B cell (primary cell): ENCODE measurements around the gene MZF1. TPM values are rescaled to one million over a fixed set of nuclear protein-coding genes. Genes with fewer than 3 reads are reported as not detected.

ENCODE experiments used
- ATAC-seq: fragments of 200-7000 bp; cut with Tn5 transposase; one replicate; pipeline ENCODE4 v1.10.0; 2021; ENCODE audit warnings: low read depth, mild to moderate bottlenecking, moderate number of reproducible peaks, moderate library complexity
- CTCF ChIA-PET: fragments of 350-600 bp; sonication (Branson Sonifier 250); formaldehyde crosslinking; loops from one replicate; lab custom pipeline; 2021; ENCODE audit warnings: antibody characterized with exemption, inconsistent platforms; lab: Charles Lee
- POLR2A ChIA-PET: fragments of 350-600 bp; sonication (Branson Sonifier 250); formaldehyde crosslinking; loops from one replicate; lab custom pipeline; 2021; ENCODE audit warnings: antibody characterized with exemption; lab: Charles Lee
- DNase-seq: peaks from one replicate; pipeline ENCODE4 v3.0.0; 2013
- H2AFZ ChIP-seq: 2 replicates; pipeline ENCODE4 v1.6.1; 2012; ENCODE audit warnings: mild to moderate bottlenecking, low read depth, low read length; ENCODE audit not compliant: insufficient read depth, poor library complexity, severe bottlenecking
- H3K27ac ChIP-seq, 2 donors: 1 replicate in 1 of 2; 2 replicates in 1 of 2; pipeline ENCODE4 v1.5.1; 2012 to 2013; ENCODE audit warnings: low read length in 2 of 2, mild to moderate bottlenecking in 2 of 2, moderate library complexity in 1 of 2
- H3K27me3 ChIP-seq, 4 experiments: fragments of 200-600 bp in 1 of 4; sonication (generic) in 1 of 4; replicated peaks in 1 of 4; 1 replicate in 2 of 4; 2 replicates in 2 of 4; pipeline versions ENCODE4 v1.6.1 to v1.7.0; 2013 to 2016; ENCODE audit warnings: low read length in 3 of 4, mild to moderate bottlenecking in 2 of 4, mixed read lengths in 1 of 4, moderate library complexity in 1 of 4; ENCODE audit not compliant: insufficient read depth in 4 of 4, control insufficient read depth in 3 of 4; ENCODE audit errors: control extremely low read depth in 1 of 4
- H3K36me3 ChIP-seq, 2 experiments: replicated peaks in 1 of 2; 1 replicate in 1 of 2; 2 replicates in 1 of 2; pipeline versions ENCODE4 v1.6.1 to v1.7.1; 2013; ENCODE audit warnings: low read length in 1 of 2; ENCODE audit not compliant: insufficient read depth in 2 of 2, control insufficient read depth in 1 of 2; ENCODE audit errors: control extremely low read depth in 1 of 2, extremely low read depth in 1 of 2
- H3K4me1 ChIP-seq, 2 donors: fragments of 200-600 bp in 1 of 2; sonication (generic) in 1 of 2; 1 replicate in 1 of 2; 2 replicates in 1 of 2; pipeline versions ENCODE4 v1.5.1 to v1.6.1; 2013 to 2017; ENCODE audit warnings: low read length in 2 of 2; ENCODE audit not compliant: control insufficient read depth in 2 of 2, insufficient read depth in 2 of 2
- H3K4me2 ChIP-seq: replicated peaks from 2 replicates; pipeline ENCODE3; 2012; ENCODE audit warnings: mild to moderate bottlenecking, low read depth, low read length; ENCODE audit not compliant: poor library complexity, severe bottlenecking
- H3K4me3 ChIP-seq, 5 experiments: fragments of 200-600 bp in 1 of 5; sonication (generic) in 1 of 5; 1 replicate in 3 of 5; 2 replicates in 2 of 5; pipeline versions ENCODE4 v1.5.1 to v1.7.0; 2011 to 2016; ENCODE audit warnings: low read length in 4 of 5, mild to moderate bottlenecking in 4 of 5, low read depth in 2 of 5, control low read depth in 1 of 5, moderate library complexity in 1 of 5; ENCODE audit not compliant: insufficient read depth in 1 of 5; ENCODE audit errors: control extremely low read depth in 1 of 5, extremely low read depth in 1 of 5
- H3K79me2 ChIP-seq: fragments of 200-600 bp; sonication (generic); one replicate; pipeline ENCODE4 v1.6.0; 2016; ENCODE audit warnings: low read length; ENCODE audit not compliant: control insufficient read depth, insufficient read depth
- H3K9ac ChIP-seq: fragments of 200-600 bp; sonication (generic); 2 replicates; pipeline ENCODE4 v1.6.1; 2017; ENCODE audit warnings: mild to moderate bottlenecking, low read length, moderate library complexity
- H3K9me3 ChIP-seq, 3 donors: one replicate each; pipeline versions ENCODE4 v1.6.1 to v1.7.1; 2013; ENCODE audit warnings: low read length in 2 of 3; ENCODE audit not compliant: control insufficient read depth in 2 of 3, insufficient read depth in 1 of 3; ENCODE audit errors: control extremely low read depth in 1 of 3
- H4K20me1 ChIP-seq: 2 replicates; pipeline ENCODE4 v1.6.0; 2012; ENCODE audit warnings: mild to moderate bottlenecking, low read length; ENCODE audit not compliant: insufficient read depth, control insufficient read depth, poor library complexity, severe bottlenecking
- H3K27ac Mint-ChIP-seq: one replicate; pipeline ENCODE4 v1.8.0; 2021; ENCODE audit warnings: mixed read lengths
- H3K27me3 Mint-ChIP-seq: one replicate; pipeline ENCODE4 v1.8.0; 2021; ENCODE audit warnings: mixed read lengths
- H3K4me1 Mint-ChIP-seq: one replicate; pipeline ENCODE4 v1.8.0; 2021; ENCODE audit warnings: mixed read lengths
- H3K4me3 Mint-ChIP-seq: one replicate; pipeline ENCODE4 v1.8.0; 2021; ENCODE audit warnings: mixed read lengths
- H3K9me3 Mint-ChIP-seq: one replicate; pipeline ENCODE4 v1.8.0; 2022; ENCODE audit warnings: mixed read lengths; ENCODE audit not compliant: insufficient read depth
- CTCF ChIP-seq: fragments of 200-600 bp; IDR thresholded peaks from one replicate; pipeline ENCODE4 v1.8.0; 2022; ENCODE audit warnings: antibody characterized with exemption, mild to moderate bottlenecking
- EZH2 ChIP-seq: IDR thresholded peaks from 2 replicates; pipeline ENCODE4 v1.6.1; 2012; ENCODE audit warnings: borderline replicate concordance, low read depth, mild to moderate bottlenecking, moderate library complexity, low read length; ENCODE audit not compliant: insufficient read depth, poor library complexity, severe bottlenecking
- whole genome bisulfite sequencing: methylation state at CpG from one replicate; pipeline ENCODE4 v1.1.5; 2013; ENCODE audit warnings: missing lambda C conversion rate; ENCODE audit not compliant: insufficient coverage; 5-methylcytosine and 5-hydroxymethylcytosine counted together
- intact Hi-C: fragments of 100-400 bp; cut with micrococcal nuclease; formaldehyde crosslinking; loops from one replicate; pipeline ENCODE4 v1.10.0; 2022
- polyA plus RNA-seq: library from polyadenylated mRNA; depleted of rRNA; stranded (reverse); fragments of >200 nt; gene quantifications from 2 replicates; pipeline ENCODE4 v1.2.3, GENCODE V29; 2012
- total RNA-seq, 2 donors: library from RNA; stranded (reverse); fragments of 120-200 nt in 1 of 2; gene quantifications; 1 replicate in 1 of 2; 2 replicates in 1 of 2; pipeline versions ENCODE4 v1.2.3 to v1.2.4, GENCODE V29; 2013 to 2022

The MZF1 gene
- total and polyA plus RNA-seq, 2 donors (not counting 1 experiment from before 2014, with no cell fraction given) = 79.4 to 95.8 TPM

- TF ChIP-seq EZH2 (no peak), CTCF (no peak)
- Histone ChIP-seq H3K4me2 (peak overlapping the region; percentile 97), H3K27ac (peak overlapping the region; percentile 74 to 98), H4K20me1 (peaks cover 16% of the 10 kb centered on the region), H3K27me3 (no peaks in the 10 kb centered on the region), H3K4me3 (peak overlapping the region in 3 of 5 experiments; percentile 84 to 95 (median 93)), H3K4me1 (peaks cover 40 to 59% of the 10 kb centered on the region in 2 donors), H3K9ac (peak overlapping the region; percentile 90), H3K9me3 (peaks cover 0 to 9% (median 0%) of the 10 kb centered on the region in 3 donors), H3K36me3 (peaks cover 4 to 12% of the 10 kb centered on the region in 2 experiments), H3K79me2 (peaks cover 28% of the 10 kb centered on the region), H2AFZ (peak overlapping the region; percentile 89)
- Mint-ChIP-seq H3K4me3 (peak overlapping the region; percentile 96), H3K4me1 (peaks cover 73% of the 10 kb centered on the region), H3K27me3 (no peaks in the 10 kb centered on the region), H3K27ac (peak overlapping the region; percentile 98), H3K9me3 (no peaks in the 10 kb centered on the region)
- ATAC-seq (no peak), DNase-seq (no peak)
- intact Hi-C loops = no loop called here
- ChIA-PET CTCF (interaction anchor here (0.5 to 3.3 kb wide), 4 partner anchors 12 to 644 kb away, joined by 3 to 10 read pairs (median 6); partner anchors contain the start of genes MZF1, ZBTB45 and ZNF417), POLR2A (interaction anchor here (0.6 to 3.5 kb wide), 4 partner anchors 12 to 40 kb away, joined by 3 to 23 read pairs (median 8); partner anchors contain the start of genes MZF1 and ZBTB45)
- WGBS = 87% methylated on average over 7 of the region's 8 CpGs
Measured at GRCh38 chr19:58560007-58560887, 12.9 kb downstream of the MZF1 start.
